Thyroid gland (tissue), 4 donors: ENCODE measurements around the gene DDRGK1.

Experiments used
- CTCF ChIP-seq, 6 experiments: fragments of 200-600 bp in 3 of 6; fragments of 450-650 bp in 3 of 6; sonication (generic) in 3 of 6; IDR thresholded peaks; one replicate each; pipeline ENCODE4 v1.5.1; 2016 to 2019; ENCODE audit warnings: antibody characterized with exemption in 6 of 6, mild to moderate bottlenecking in 2 of 6, inconsistent platforms in 1 of 6, moderate library complexity in 1 of 6
- POLR2A ChIP-seq, 2 donors: fragments of 450-650 bp; IDR thresholded peaks; one replicate each; pipeline ENCODE4 v1.6.1; 2017; ENCODE audit warnings: antibody characterized with exemption in 2 of 2, mild to moderate bottlenecking in 2 of 2, moderate library complexity in 1 of 2

DNA sequence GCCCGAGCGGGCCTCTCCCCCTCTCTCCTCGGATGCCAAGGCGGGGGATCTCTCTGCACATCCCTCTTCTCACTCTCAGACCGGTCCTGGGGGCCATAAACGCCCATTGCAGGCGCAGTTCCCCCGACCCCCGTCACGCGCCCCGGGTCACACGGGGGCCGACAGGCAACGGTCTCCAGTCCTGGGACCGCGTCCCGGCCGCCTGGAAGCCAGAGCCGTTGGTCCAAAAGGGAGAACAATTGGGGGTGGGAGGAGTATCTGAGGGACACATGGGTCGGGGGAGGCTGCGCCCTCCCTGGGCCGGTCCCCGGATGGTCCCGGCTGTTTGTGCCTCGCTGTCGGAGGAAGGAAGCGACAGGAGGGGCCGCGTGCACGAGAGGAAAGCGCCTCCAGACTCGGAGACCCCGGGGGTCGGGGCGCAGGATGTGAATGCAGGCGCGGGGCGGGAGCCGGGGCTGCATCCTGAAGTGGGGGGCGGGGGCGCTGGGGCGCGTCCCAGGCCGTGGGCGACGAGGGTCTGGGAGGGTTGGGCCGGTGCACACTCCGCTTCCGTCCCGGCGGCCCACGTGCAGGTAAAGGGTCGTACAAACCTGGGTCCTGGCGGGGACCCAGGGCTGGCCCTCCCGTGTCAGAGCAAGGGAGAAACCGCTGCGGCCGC lies 33.6 kb upstream of the DDRGK1 start:
- TF ChIP-seq CTCF (IDR thresholded peaks at IDR 0.05) (no peak), POLR2A (IDR thresholded peaks at IDR 0.05) (no peak)
